GM18907 (cell line): ENCODE measurements around the gene MACO1.
"Not testable (repeated sequence)": the region's sequence is repeated elsewhere in the genome, so short reads cannot be mapped to it uniquely, and the experiment has no call there.

Experiments used
- ATAC-seq: cut with Tn5 transposase; IDR thresholded peaks from one replicate; pipeline ENCODE4 v1.9.1; 2021; ENCODE audit warnings: mild to moderate bottlenecking, moderate library complexity; ENCODE audit not compliant: unreplicated experiment

The MACO1 gene

DNA sequence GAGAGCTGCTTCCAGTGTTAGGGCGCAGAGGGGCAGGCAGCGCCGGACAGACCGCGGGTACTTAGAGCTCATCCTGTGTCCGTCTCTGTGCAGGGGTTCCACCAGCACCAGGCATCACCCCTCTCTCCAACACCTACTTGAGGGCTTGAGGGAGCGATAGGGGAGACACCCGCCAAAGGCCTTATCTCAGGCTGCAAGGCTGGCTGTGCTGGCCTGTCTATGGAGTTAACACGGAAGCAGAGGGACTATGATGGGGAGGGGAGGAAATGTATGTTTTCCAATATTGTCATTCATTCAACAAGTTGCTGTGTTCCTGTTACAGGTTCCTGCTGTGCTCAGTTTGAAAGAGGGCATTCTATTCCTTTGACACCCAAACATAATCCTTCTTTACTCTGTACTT, 10.0 kb upstream of the MACO1 start, which contains the start of gene RHCE:
Gene RHCE, minus strand, starts transcription at position 111 of the 400 bp plus-strand sequence. Its CDS starts 39 bp downstream, at position 72.
- ATAC-seq: not testable (repeated sequence)

DNA sequence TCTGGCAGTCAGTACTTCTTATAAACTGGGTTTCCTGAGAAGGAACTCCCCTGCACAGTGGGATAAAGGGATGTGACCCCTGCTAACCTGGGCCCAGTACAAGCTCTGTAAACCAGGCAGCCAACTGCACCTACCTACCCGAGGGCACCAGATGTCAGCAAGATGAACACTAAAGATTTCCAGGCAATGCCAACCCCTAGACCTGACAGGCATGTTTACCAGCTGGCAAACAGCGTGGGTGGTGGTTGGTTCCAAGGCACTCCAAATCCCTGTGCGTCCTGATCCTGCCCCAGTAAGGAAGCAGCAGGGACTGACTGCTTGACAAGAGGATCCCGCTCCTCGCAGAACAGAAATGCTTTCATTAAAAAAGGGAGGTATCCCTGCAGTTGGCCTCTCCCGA, 7.5 kb upstream of the MACO1 start:
- not testable (repeated sequence) for ATAC-seq

DNA sequence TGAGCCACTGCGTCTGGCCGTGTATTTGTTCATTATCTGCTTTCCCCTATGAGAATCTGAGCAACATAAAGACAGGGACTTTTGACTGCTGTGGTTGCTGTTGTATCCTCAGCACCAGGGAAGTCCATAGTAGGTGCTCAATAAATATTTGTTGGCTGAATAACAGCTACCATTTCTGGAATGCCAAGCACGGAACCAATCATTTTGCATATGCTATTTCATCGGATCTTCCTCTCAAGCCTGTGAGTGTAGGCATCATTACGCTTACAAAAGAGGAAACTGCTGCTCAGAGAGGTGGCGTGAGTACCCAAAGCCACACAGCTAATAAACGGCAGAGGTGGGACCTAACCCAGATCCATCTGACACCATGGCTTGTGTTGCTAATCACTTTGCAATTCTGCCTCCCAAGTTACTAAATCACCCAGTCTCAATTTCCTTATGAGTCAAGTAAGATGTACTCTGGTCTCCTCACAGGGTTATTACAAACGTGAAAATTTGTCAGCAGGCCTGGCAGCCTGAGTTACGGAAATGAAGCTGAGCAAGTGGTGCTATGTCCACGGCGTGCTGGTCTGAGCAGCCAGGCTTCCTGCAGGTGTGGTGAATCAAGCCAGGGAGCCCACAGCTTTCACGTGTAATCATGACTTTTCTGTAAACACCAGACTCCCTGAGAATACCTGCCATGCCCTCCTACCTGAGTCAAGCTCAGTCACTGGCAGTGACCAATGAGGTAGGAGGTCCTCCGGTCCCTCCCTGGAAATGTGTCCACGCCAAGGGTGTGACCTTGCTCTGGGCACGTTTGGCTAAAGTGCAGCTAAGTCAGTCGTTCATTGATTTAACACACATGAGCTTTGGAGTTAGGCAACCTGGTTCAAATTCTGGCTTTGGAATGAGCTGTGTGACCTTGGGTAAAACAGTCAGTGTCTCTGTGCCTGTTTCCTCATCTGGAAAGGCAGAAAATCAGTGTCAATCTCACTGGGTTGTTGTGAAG, 5.3 kb upstream of the MACO1 start:
- ATAC-seq: no peak

DNA sequence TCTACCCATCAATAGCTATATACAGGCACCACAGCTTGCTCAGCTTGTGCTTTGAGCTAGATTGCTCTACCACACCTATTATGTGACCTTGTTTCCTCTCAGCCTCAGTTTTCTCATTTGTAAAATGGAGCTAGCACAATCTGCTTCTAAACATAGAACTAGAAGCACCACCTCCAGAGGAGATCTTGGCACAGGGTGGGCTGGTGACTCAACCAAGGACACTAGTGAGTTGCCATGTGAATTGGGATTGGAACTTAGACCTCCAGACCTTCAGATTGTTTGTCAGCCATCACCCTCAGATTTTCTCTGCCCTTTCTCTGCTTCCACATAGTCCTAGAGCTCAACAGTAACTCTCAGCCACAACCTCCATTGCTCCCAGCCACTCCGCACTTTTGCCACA, 3.0 kb upstream of the MACO1 start:
- ATAC-seq: no peak

- ATAC-seq: no peak
Observed at GRCh38 chr1:25428475-25429166, 2.1 kb upstream of the MACO1 start.

DNA sequence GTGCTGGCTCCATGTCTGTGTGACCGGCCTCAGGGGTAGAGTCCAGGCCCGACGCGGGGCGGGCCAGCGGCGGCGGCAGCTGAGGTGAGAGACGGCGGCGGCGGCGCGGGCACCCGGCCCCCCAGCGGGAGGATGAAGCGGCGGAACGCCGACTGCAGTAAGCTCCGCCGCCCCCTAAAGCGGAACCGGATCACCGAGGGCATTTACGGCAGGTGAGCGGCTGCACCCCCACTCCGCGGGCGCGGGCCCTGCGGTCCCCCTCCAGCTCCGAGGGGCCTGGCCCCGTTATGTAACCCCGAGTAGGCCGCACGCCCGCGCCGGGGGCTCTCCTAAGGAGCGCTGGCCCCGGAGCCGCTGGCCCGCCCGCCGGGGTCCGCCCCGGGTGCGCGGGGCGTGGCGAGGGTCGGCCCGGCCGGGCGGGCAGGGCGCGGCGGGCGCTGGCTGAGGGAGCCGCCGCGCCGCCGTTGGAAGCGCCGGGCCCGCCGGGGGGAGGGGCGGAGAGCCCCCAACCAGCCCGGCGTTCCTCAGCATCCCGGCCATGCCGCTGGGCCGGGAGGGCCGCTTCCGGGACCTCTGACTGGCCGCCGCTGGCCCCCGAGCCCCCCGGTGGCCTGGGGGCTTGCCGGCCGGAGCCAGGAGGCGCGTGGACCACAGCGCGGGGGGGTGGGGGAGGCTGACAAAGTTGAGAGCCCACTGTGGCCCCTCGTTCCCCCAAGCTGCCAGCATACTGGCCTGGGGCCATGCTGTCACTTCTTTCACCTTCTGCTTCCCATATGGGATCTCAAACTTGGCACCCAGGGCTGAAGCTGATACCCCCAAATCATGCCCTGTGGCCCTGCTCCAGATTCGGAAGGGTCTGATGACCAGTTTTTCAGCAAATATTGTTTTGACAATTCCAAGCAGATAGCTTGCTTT, 527 bp downstream of the MACO1 start:
- peak; percentile 26 for ATAC-seq

- no peak for ATAC-seq
Observed at GRCh38 chr1:25431955-25432719, 1.4 kb downstream of the MACO1 start.

- no peak for ATAC-seq
Observed at GRCh38 chr1:25432749-25433388, 2.2 kb downstream of the MACO1 start.

- no peak for ATAC-seq
Observed at GRCh38 chr1:25433389-25434186, 2.9 kb downstream of the MACO1 start.

GRCh38 chr1:25435397-25436108, 4.9 kb downstream of the MACO1 start:
- no peak for ATAC-seq

DNA sequence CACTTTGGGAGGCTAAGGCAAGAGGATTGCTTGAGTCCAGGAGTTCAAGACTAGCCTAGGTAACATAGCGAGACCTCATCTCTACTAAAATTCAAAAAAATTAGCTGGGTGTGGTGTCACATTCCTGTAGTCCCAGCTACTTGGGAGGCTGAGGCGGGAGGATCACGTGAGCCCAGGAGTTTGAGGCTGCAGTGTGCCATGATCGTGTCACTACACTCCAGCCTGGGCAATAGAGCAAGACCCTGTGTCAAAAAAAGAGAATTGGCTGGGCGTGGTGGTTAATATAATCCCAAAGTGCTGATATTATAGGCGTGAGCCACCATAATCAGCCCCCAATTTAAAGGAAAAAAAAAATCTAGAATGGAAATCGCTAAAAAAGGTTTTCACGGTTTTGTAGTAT, 7.0 kb downstream of the MACO1 start:
- no peak for ATAC-seq

GRCh38 chr1:25439287-25439686, 8.6 kb downstream of the MACO1 start:
- no peak for ATAC-seq

DNA sequence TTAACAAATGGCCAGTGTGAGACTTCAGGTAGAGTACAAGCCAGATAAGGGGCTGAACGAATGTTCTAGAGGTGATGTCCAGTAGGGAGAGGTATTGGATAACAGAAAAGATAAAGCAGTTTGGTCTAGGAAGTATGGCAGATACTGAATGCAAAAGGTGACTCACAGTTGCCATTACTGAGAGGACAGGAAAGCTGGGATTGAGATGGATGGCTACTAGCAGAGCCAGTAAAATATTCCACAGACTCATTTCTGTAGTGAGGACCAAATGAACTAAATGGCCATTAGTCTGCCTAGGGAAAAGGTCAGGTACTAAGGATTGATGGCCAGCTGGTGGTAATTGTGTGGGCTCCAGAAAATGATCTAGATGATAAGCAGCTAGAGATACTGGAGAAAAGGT, 11.5 kb downstream of the MACO1 start:
- no peak for ATAC-seq

- ATAC-seq: no peak
Observed at GRCh38 chr1:25443030-25443699, 12.5 kb downstream of the MACO1 start.

DNA sequence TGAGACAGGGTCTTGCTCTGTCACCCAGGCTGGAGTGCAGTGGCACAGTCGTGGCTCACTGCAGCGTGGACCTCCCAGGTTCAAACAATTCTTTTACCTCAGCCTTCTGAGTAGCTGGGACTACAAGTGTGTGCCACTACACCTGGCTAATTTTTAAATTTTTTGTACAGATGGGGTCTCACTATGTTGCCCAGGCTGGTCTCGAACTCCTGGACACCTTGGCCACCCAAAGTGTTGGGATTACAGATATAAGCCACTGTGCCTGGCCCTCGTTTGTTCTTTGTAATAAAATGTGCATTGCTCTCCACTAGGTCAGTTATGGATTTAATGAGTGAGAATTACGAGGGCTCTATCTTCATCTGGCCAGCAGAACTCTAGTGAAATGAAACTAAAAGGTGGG, 13.9 kb downstream of the MACO1 start:
- ATAC-seq: not testable (repeated sequence)

- no peak for ATAC-seq
Observed at GRCh38 chr1:25445993-25446538, 15.4 kb downstream of the MACO1 start.

DNA sequence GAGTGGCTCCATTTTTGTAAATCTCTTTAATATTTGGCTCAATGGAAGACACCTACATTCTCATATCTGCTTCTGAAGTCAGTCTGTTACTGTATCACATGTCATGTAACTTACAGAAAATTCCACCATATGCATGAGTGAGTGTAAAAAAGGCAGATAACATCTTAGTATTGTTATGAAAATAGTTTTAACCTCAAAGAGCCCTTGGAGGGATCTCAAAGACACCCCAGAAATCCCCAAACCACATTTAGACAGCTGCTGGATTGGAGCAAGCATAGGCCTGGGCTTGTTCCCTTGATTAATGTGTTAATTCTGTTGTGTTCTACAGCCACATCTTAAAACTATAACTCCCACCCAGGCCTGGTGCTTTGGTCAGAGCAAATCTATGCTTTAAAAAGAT, 16.9 kb downstream of the MACO1 start:
- peak; percentile 72 for ATAC-seq
